IMR-90 (cell line): Measurements from ENCODE around the gene CTCF. TPM values are rescaled to one million over a fixed set of nuclear protein-coding genes. Genes with fewer than 3 reads are reported as not detected.

Experiments
- ATAC-seq: fragments of 200-7000 bp; cut with Tn5 transposase; 2 replicates; pipeline ENCODE4 v1.9.1; 2020; ENCODE audit warnings: low read depth, mild to moderate bottlenecking, moderate library complexity
- BruUV-seq: library from RNA; stranded (reverse); fragments of 400-500 nt; replicated peaks from 2 replicates; lab custom pipeline; 2021; lab: Mats Ljungman, UMichigan
- CTCF ChIA-PET: fragments of 300-600 bp; formaldehyde crosslinking; extraction: SDS; loops from one replicate; lab custom pipeline; 2021; ENCODE audit warnings: antibody characterized with exemption; lab: Yijun Ruan, JAX
- POLR2A ChIA-PET: fragments of 300-600 bp; sonication (Branson Sonifier 250); formaldehyde crosslinking; loops from one replicate; lab custom pipeline; 2022; ENCODE audit warnings: antibody characterized with exemption; ENCODE audit not compliant: unreplicated experiment; lab: Charles Lee
- DNase-seq: peaks from one replicate; pipeline ENCODE4 v3.0.0; 2013
- H2AFZ ChIP-seq: replicated peaks from 2 replicates; pipeline ENCODE3; 2013; ENCODE audit warnings: low read length, mild to moderate bottlenecking; ENCODE audit not compliant: poor library complexity
- H2AK5ac ChIP-seq: 2 replicates; pipeline ENCODE4 v1.6.1; 2013; ENCODE audit warnings: low read depth, low read length, inconsistent platforms
- H2AK9ac ChIP-seq: replicated peaks from 2 replicates; pipeline ENCODE3; 2013; ENCODE audit warnings: mild to moderate bottlenecking, low read depth, low read length, moderate library complexity; ENCODE audit not compliant: poor library complexity
- H2BK120ac ChIP-seq: 2 replicates; pipeline ENCODE4 v1.6.1; 2013; ENCODE audit warnings: low read depth, low read length, inconsistent platforms
- H2BK15ac ChIP-seq: 3 replicates; pipeline ENCODE4 v1.6.1; 2013; ENCODE audit warnings: low read depth, low read length, inconsistent platforms
- H2BK20ac ChIP-seq: 2 replicates; pipeline ENCODE4 v1.6.1; 2013; ENCODE audit warnings: low read depth, mild to moderate bottlenecking, inconsistent platforms, low read length, moderate library complexity
- H2BK5ac ChIP-seq: 2 replicates; pipeline ENCODE4 v1.6.1; 2013; ENCODE audit warnings: mild to moderate bottlenecking, low read depth, low read length, inconsistent platforms; ENCODE audit not compliant: poor library complexity, severe bottlenecking
- H3K14ac ChIP-seq: replicated peaks from 2 replicates; pipeline ENCODE4 v1.6.1; 2013; ENCODE audit warnings: low read depth, low read length, inconsistent platforms
- H3K18ac ChIP-seq: 2 replicates; pipeline ENCODE4 v1.6.1; 2013; ENCODE audit warnings: low read depth, low read length, control low read depth
- H3K23ac ChIP-seq: 2 replicates; pipeline ENCODE4 v1.6.1; 2013; ENCODE audit warnings: low read depth, low read length, inconsistent platforms
- H3K27ac ChIP-seq: 2 replicates; pipeline ENCODE4 v1.5.1; 2013; ENCODE audit warnings: mild to moderate bottlenecking, control low read depth, low read length; ENCODE audit not compliant: insufficient read depth
- H3K27me3 ChIP-seq: 2 replicates; pipeline ENCODE4 v1.6.1; 2013; ENCODE audit warnings: low read length; ENCODE audit not compliant: control insufficient read depth, insufficient read depth
- H3K36me3 ChIP-seq: 2 replicates; pipeline ENCODE4 v1.6.1; 2013; ENCODE audit warnings: low read length, mixed read lengths; ENCODE audit not compliant: control insufficient read depth, insufficient read depth
- H3K4ac ChIP-seq: 2 replicates; pipeline ENCODE4 v1.6.1; 2013; ENCODE audit warnings: low read depth, low read length, inconsistent platforms
- H3K4me1 ChIP-seq: 2 replicates; pipeline ENCODE4 v1.6.1; 2013; ENCODE audit warnings: low read length, mixed read lengths; ENCODE audit not compliant: control insufficient read depth, insufficient read depth
- H3K4me2 ChIP-seq: 2 replicates; pipeline ENCODE4 v1.6.1; 2013; ENCODE audit warnings: low read depth, mild to moderate bottlenecking, control low read depth, low read length, moderate library complexity
- H3K4me3 ChIP-seq: 2 replicates; pipeline ENCODE4 v1.5.1; 2013; ENCODE audit warnings: low read depth, mild to moderate bottlenecking, control low read depth, low read length, moderate library complexity; ENCODE audit not compliant: insufficient read depth
- H3K56ac ChIP-seq: 2 replicates; pipeline ENCODE4 v1.6.1; 2013; ENCODE audit warnings: low read length, inconsistent platforms; ENCODE audit not compliant: insufficient read depth; ENCODE audit errors: extremely low read depth
- H3K79me1 ChIP-seq, 2 experiments: 2 replicates each; pipeline ENCODE4 v1.6.1; 2013; ENCODE audit warnings: low read length in 2 of 2, inconsistent platforms in 1 of 2, low read depth in 1 of 2
- H3K9ac ChIP-seq: 2 replicates; pipeline ENCODE4 v1.6.1; 2013; ENCODE audit warnings: low read depth, low read length, control low read depth
- H3K9me1 ChIP-seq: 2 replicates; pipeline ENCODE4 v1.6.1; 2013; ENCODE audit warnings: low read length, inconsistent platforms; ENCODE audit not compliant: insufficient read depth
- H3K9me3 ChIP-seq: 2 replicates; pipeline ENCODE4 v1.6.1; 2013; ENCODE audit warnings: low read length; ENCODE audit not compliant: control insufficient read depth, insufficient read depth
- H4K20me1 ChIP-seq: 2 replicates; pipeline ENCODE4 v1.6.1; 2013; ENCODE audit warnings: low read length, inconsistent platforms; ENCODE audit not compliant: insufficient read depth
- H4K5ac ChIP-seq: 2 replicates; pipeline ENCODE4 v1.6.1; 2013; ENCODE audit warnings: mild to moderate bottlenecking, low read depth, low read length, control low read depth
- H4K8ac ChIP-seq, 2 experiments: 2 replicates each; pipeline ENCODE4 v1.6.1; 2013; ENCODE audit warnings: low read depth in 2 of 2, low read length in 2 of 2, control low read depth in 1 of 2, inconsistent platforms in 1 of 2
- H4K91ac ChIP-seq: 2 replicates; pipeline ENCODE4 v1.6.1; 2013; ENCODE audit warnings: low read depth, low read length, inconsistent platforms; ENCODE audit not compliant: insufficient read depth
- BHLHE40 ChIP-seq: fragments of 150-350 bp; IDR thresholded peaks from 2 replicates; pipeline ENCODE4 v1.6.1; 2016; ENCODE audit warnings: mild to moderate bottlenecking, low read depth, low read length
- CEBPB ChIP-seq: IDR thresholded peaks from 2 replicates; pipeline ENCODE4 v1.6.1; 2012; ENCODE audit warnings: low read depth, low read length, improper control_type of control experiment
- CHD1 ChIP-seq: IDR thresholded peaks from 2 replicates; pipeline ENCODE4 v1.6.1; 2012; ENCODE audit warnings: low read depth, low read length, improper control_type of control experiment
- CTCF ChIP-seq: conservative IDR thresholded peaks from 2 replicates; pipeline ENCODE4 v1.5.1; 2012; ENCODE audit warnings: mild to moderate bottlenecking, low read depth, low read length, improper control_type of control experiment
- ELK1 ChIP-seq: fragments of 150-350 bp; IDR thresholded peaks from 2 replicates; pipeline ENCODE4 v1.6.1; 2016; ENCODE audit warnings: low read depth, mild to moderate bottlenecking, low read length, moderate library complexity, borderline replicate concordance
- FOS ChIP-seq: fragments of 150-350 bp; IDR thresholded peaks from 2 replicates; pipeline ENCODE4 v1.6.1; 2016; ENCODE audit warnings: low read depth, low read length
- MAFK ChIP-seq: IDR thresholded peaks from 2 replicates; pipeline ENCODE4 v1.6.1; 2012; ENCODE audit warnings: low read depth, low read length, improper control_type of control experiment
- MAZ ChIP-seq: IDR thresholded peaks from 2 replicates; pipeline ENCODE4 v1.6.1; 2012; ENCODE audit warnings: low read depth, mild to moderate bottlenecking, low read length, improper control_type of control experiment, moderate library complexity, borderline replicate concordance
- MXI1 ChIP-seq: IDR thresholded peaks from 2 replicates; pipeline ENCODE4 v1.6.1; 2012; ENCODE audit warnings: low read depth, mild to moderate bottlenecking, low read length, moderate library complexity, borderline replicate concordance
- NFE2L2 ChIP-seq: fragments of 150-350 bp; IDR thresholded peaks from 2 replicates; pipeline ENCODE4 v1.6.1; 2016; ENCODE audit warnings: low read depth, mild to moderate bottlenecking, low read length
- POLR2A ChIP-seq: IDR thresholded peaks from 2 replicates; pipeline ENCODE4 v1.6.1; 2012; ENCODE audit warnings: mild to moderate bottlenecking, low read depth, low read length
- RAD21 ChIP-seq: IDR thresholded peaks from 2 replicates; pipeline ENCODE4 v1.6.1; 2012; ENCODE audit warnings: low read length, improper control_type of control experiment
- RCOR1 ChIP-seq: IDR thresholded peaks from 2 replicates; pipeline ENCODE4 v1.6.1; 2012; ENCODE audit warnings: mild to moderate bottlenecking, low read length, improper control_type of control experiment; ENCODE audit not compliant: insufficient replicate concordance
- RFX5 ChIP-seq: IDR thresholded peaks from 2 replicates; pipeline ENCODE4 v1.8.0; 2012; ENCODE audit warnings: low read depth, mild to moderate bottlenecking, low read length, moderate library complexity
- SMC3 ChIP-seq: fragments of 150-350 bp; IDR thresholded peaks from 2 replicates; pipeline ENCODE4 v1.6.1; 2016; ENCODE audit warnings: low read depth, mild to moderate bottlenecking, antibody characterized with exemption, low read length, moderate library complexity
- USF2 ChIP-seq: fragments of 150-350 bp; IDR thresholded peaks from 2 replicates; pipeline ENCODE4 v1.6.1; 2017; ENCODE audit warnings: mild to moderate bottlenecking, antibody characterized with exemption, low read length, low read depth
- WGBS, 2 experiments: methylation state at CpG; one replicate each; pipeline versions ENCODE4 v1.1.5 to v1.1.7; 2013; ENCODE audit warnings: missing lambda C conversion rate in 2 of 2; ENCODE audit not compliant: insufficient read length in 1 of 2; ENCODE audit errors: extremely low coverage in 2 of 2; 5-methylcytosine and 5-hydroxymethylcytosine counted together
- dilution Hi-C: fragments of 300-500 bp; cut with HindIII; formaldehyde crosslinking; loops from one replicate; pipeline ENCODE4 v1.14.3; 2018; ENCODE audit warnings: low sequenced_read_pairs; ENCODE audit not compliant: unreplicated experiment
- in situ Hi-C: fragments of 300-500 bp; cut with MboI; formaldehyde crosslinking; loops from 3 replicates; pipeline ENCODE4 v1.14.3; 2019; ENCODE audit warnings: low sequenced_read_pairs, inconsistent platforms, mixed read lengths
- intact Hi-C: fragments of 100-400 bp; cut with micrococcal nuclease; formaldehyde crosslinking; loops from 2 replicates; pipeline ENCODE4 v1.10.0; 2022
- polyA plus RNA-seq, 3 experiments: library from polyadenylated mRNA; depleted of rRNA; stranded (reverse); fragments of >200 nt; gene quantifications; 2 replicates each; pipeline ENCODE4 v1.2.3, GENCODE V29; 2012; ENCODE audit warnings: low replicate concordance in 1 of 3
- total RNA-seq: library from RNA; depleted of rRNA; stranded (reverse); fragments of >200 nt; gene quantifications from 2 replicates; pipeline ENCODE4 v1.2.3, GENCODE V29; 2012

Gene CTCF
- total and polyA plus RNA-seq, 2 of the 4 experiments (the other 2 are of a cell fraction) = 16.1 to 22.8 TPM

- H3K79me1 ChIP-seq = no peaks in the 10 kb centered on the region
- H4K8ac ChIP-seq = no peak overlapping the region
- no peak for ATAC-seq
- no peaks in the 10 kb centered on the region for H3K9me3 ChIP-seq
- H3K23ac ChIP-seq = no peak overlapping the region
- no peaks in the 10 kb centered on the region for H3K36me3 ChIP-seq
- H3K4ac ChIP-seq = no peak overlapping the region
- in situ Hi-C loops = no loop called here
- no peak overlapping the region for H2BK5ac ChIP-seq
- H3K27me3 ChIP-seq = no peaks in the 10 kb centered on the region
- no peak overlapping the region for H4K91ac ChIP-seq
- intact Hi-C loops = no loop called here
- H3K56ac ChIP-seq = no peak overlapping the region
- H2AK9ac ChIP-seq = no peak overlapping the region
- CTCF ChIA-PET = no interaction called here
- no peak overlapping the region for H4K5ac ChIP-seq
- dilution Hi-C loops = no loop called here
- no peak for DNase-seq
- no peak overlapping the region for H3K27ac ChIP-seq
- no peak overlapping the region for H3K4me3 ChIP-seq
- H4K20me1 ChIP-seq = peaks cover 3% of the 10 kb centered on the region; the same call in 1 of the 2 replicates
- no peak overlapping the region for H2AFZ ChIP-seq
- no peak overlapping the region for H3K4me2 ChIP-seq
- no peak overlapping the region for H2BK20ac ChIP-seq
- no peak overlapping the region for H3K14ac ChIP-seq
- no peak overlapping the region for H3K18ac ChIP-seq
- peaks cover 6% of the 10 kb centered on the region for H3K4me1 ChIP-seq
- no peak overlapping the region for H3K9ac ChIP-seq
- TF ChIP-seq RFX5 (no peak), FOS (no peak), USF2 (no peak), CHD1 (no peak), MXI1 (no peak), RAD21 (no peak), RCOR1 (no peak), CEBPB (no peak), ELK1 (no peak), SMC3 (no peak), MAZ (no peak), CTCF (no peak), MAFK (no peak), BHLHE40 (no peak), NFE2L2 (no peak), POLR2A (no peak)
- H2BK120ac ChIP-seq = no peak overlapping the region
- no TSS peak for BruUV-seq
- WGBS, 2 experiments = 83% methylated on average over 7 of the region's 8 CpGs; no CpG with 5 or more reads in 1 of the 2 experiments
- H3K9me1 ChIP-seq = peaks cover 4% of the 10 kb centered on the region; the same call in 1 of the 2 replicates
- POLR2A ChIA-PET = no interaction called here
- H2BK15ac ChIP-seq = no peak overlapping the region
- H2AK5ac ChIP-seq = no peak overlapping the region
Measured at GRCh38 chr16:67518676-67519075, 43.6 kb upstream of the CTCF start.
